OCI-LY3 (cell line): Measurements from ENCODE around the gene STK32B.
"Not testable (repeated sequence)": the region's sequence is repeated elsewhere in the genome, so short reads cannot be mapped to it uniquely, and the experiment has no call there.

Source experiments
- H2AFZ ChIP-seq: fragments of 200-600, 300-600 bp; shearing (Covaris generic); 2 replicates; pipeline ENCODE4 v1.6.0; 2014; ENCODE audit warnings: antibody characterized with exemption, low read depth, low read length
- H3K27ac ChIP-seq: fragments of 200-600, 300-600 bp; sonication (generic); 2 replicates; pipeline ENCODE4 v1.5.1; 2014; ENCODE audit warnings: mild to moderate bottlenecking, low read length, moderate library complexity, mixed read lengths
- H3K27me3 ChIP-seq: fragments of 200-600, 300-600 bp; sonication (generic); 2 replicates; pipeline ENCODE4 v1.6.1; 2014; ENCODE audit warnings: low read depth, low read length, mixed read lengths
- H3K36me3 ChIP-seq: fragments of 200-600, 300-600 bp; sonication (generic); replicated peaks from 2 replicates; pipeline ENCODE3; 2014; ENCODE audit warnings: low read depth, low read length, mixed read lengths
- H3K4me1 ChIP-seq: fragments of 300-600, 200-600 bp; sonication (generic); 2 replicates; pipeline ENCODE4 v1.6.1; 2014; ENCODE audit warnings: low read length, mixed read lengths
- H3K4me2 ChIP-seq: fragments of 200-600, 300-600 bp; sonication (generic); 2 replicates; pipeline ENCODE4 v1.6.1; 2014; ENCODE audit warnings: low read length, mixed read lengths
- H3K4me3 ChIP-seq: fragments of 300-600, 200-600 bp; sonication (generic); 2 replicates; pipeline ENCODE4 v1.5.1; 2014; ENCODE audit warnings: antibody characterized with exemption, mild to moderate bottlenecking, low read length, moderate library complexity
- H3K79me2 ChIP-seq: fragments of 300-600, 200-600 bp; shearing (Covaris generic); 2 replicates; pipeline ENCODE4 v1.6.1; 2014; ENCODE audit warnings: mild to moderate bottlenecking, low read length, mixed read lengths
- H3K9ac ChIP-seq: fragments of 300-600, 200-600 bp; shearing (Covaris generic); 2 replicates; pipeline ENCODE4 v1.6.0; 2014; ENCODE audit warnings: mild to moderate bottlenecking, low read length, moderate library complexity
- H3K9me3 ChIP-seq: fragments of 200-600, 300-600 bp; shearing (Covaris generic); 2 replicates; pipeline ENCODE4 v1.6.1; 2014; ENCODE audit warnings: low read length, mixed read lengths; ENCODE audit not compliant: insufficient read depth
- H4K20me1 ChIP-seq: fragments of 200-600, 300-600 bp; sonication (generic); 2 replicates; pipeline ENCODE4 v1.6.1; 2016; ENCODE audit warnings: low read length, mixed read lengths; ENCODE audit not compliant: insufficient read depth
- EZH2phosphoT487 ChIP-seq: fragments of 200-600 bp; shearing (Covaris generic); IDR thresholded peaks from 2 replicates; pipeline ENCODE4 v1.6.1; 2018; ENCODE audit warnings: antibody characterized with exemption, mixed run types, low read depth
- TF ChIP-seq, protein P1 (sequence below): fragments of 200-600, 300-600 bp; sonication (generic); IDR thresholded peaks from 2 replicates; pipeline ENCODE4 v1.5.1; 2014; ENCODE audit warnings: antibody characterized with exemption, low read length, low read depth

The STK32B gene

DNA sequence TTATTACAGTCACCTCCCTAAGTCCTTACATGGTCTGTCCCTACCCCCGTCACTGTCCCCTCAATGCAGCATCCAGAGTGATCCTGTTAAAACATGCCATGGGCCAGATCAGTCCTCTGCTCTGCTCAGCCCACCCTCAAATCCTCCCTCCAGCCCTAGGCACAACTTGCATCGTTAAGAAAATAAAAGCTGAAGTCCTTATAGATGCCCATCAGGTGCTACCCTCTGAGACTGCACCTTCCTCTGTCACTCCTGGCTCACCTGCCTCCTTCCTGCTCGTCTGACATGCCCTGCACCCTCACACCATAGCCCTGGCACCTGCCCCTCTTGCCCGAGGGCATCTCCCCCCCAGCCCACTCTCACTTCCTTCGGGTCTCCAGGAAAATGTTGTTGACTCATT is 4.1 kb downstream of the STK32B start:
- Histone ChIP-seq H4K20me1 (no peaks in the 10 kb centered on the region), H3K4me1 (no peaks in the 10 kb centered on the region), H3K4me2 (no peak overlapping the region), H3K9ac (no peak overlapping the region), H2AFZ (no peak overlapping the region), H3K27me3 (no peaks in the 10 kb centered on the region), H3K9me3 (no peaks in the 10 kb centered on the region), H3K36me3 (no peaks in the 10 kb centered on the region), H3K27ac (no peak overlapping the region), H3K4me3 (no peak overlapping the region), H3K79me2 (no peaks in the 10 kb centered on the region)
- TF ChIP-seq, protein P1, sequence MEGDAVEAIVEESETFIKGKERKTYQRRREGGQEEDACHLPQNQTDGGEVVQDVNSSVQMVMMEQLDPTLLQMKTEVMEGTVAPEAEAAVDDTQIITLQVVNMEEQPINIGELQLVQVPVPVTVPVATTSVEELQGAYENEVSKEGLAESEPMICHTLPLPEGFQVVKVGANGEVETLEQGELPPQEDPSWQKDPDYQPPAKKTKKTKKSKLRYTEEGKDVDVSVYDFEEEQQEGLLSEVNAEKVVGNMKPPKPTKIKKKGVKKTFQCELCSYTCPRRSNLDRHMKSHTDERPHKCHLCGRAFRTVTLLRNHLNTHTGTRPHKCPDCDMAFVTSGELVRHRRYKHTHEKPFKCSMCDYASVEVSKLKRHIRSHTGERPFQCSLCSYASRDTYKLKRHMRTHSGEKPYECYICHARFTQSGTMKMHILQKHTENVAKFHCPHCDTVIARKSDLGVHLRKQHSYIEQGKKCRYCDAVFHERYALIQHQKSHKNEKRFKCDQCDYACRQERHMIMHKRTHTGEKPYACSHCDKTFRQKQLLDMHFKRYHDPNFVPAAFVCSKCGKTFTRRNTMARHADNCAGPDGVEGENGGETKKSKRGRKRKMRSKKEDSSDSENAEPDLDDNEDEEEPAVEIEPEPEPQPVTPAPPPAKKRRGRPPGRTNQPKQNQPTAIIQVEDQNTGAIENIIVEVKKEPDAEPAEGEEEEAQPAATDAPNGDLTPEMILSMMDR = no peak
- no peak for TF ChIP-seq EZH2phosphoT487

DNA sequence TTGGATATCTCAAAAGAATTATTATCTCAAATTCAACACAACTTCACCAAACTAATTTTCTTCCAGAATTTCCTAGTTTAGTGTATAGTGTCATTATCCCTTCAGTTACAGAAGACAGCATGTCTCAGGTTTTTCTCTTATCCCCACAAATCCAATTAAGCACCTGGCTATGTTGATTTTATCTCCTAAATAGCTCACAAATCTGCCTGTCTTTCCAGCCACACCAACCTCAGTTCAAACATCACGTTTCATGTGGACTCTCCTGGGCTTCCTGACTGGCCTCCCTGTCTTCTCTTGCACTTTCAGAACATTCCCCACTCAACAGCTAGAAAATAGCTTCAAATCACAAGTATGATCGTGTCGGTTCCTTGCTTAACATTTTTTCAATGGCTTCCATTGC is 14.8 kb downstream of the STK32B start:
- no peaks in the 10 kb centered on the region for H3K36me3 ChIP-seq
- no peaks in the 10 kb centered on the region for H4K20me1 ChIP-seq
- no peaks in the 10 kb centered on the region; the same call in 1 of the 2 replicates for H3K27me3 ChIP-seq
- H2AFZ ChIP-seq = no peak overlapping the region
- no peak overlapping the region for H3K4me2 ChIP-seq
- H3K4me1 ChIP-seq = peaks cover 2% of the 10 kb centered on the region; the same call in 1 of the 2 replicates
- H3K27ac ChIP-seq = no peak overlapping the region
- H3K9me3 ChIP-seq = no peaks in the 10 kb centered on the region; the same call in 1 of the 2 replicates
- TF ChIP-seq, protein P1 = no peak
- TF ChIP-seq EZH2phosphoT487 = no peak
- no peak overlapping the region for H3K4me3 ChIP-seq
- H3K79me2 ChIP-seq = no peaks in the 10 kb centered on the region
- H3K9ac ChIP-seq = no peak overlapping the region

DNA sequence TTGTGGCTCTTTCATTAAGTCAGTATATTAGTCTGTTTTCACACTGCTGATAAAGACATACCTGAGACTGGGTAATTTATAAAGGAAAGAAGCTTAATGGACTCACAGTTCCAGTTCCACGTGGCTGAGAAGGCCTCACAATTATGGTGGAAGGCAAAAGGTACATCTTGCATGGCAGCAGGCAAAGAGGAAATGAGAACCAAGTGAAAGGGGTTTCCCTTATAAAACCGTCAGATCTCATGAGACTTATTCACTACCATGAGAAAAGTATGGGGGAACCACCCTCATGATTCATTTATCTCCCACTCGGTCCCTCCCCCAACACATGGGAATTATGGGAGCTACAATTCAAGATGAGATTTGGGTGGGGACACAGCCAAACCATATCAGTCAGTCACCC is 15.7 kb downstream of the STK32B start:
- H3K4me2 ChIP-seq, H3K4me1 ChIP-seq, H2AFZ ChIP-seq, H3K27ac ChIP-seq, H3K27me3 ChIP-seq, H3K9ac ChIP-seq, H3K9me3 ChIP-seq, H3K4me3 ChIP-seq, H3K79me2 ChIP-seq, H4K20me1 ChIP-seq, H3K36me3 ChIP-seq: not testable (repeated sequence)

DNA sequence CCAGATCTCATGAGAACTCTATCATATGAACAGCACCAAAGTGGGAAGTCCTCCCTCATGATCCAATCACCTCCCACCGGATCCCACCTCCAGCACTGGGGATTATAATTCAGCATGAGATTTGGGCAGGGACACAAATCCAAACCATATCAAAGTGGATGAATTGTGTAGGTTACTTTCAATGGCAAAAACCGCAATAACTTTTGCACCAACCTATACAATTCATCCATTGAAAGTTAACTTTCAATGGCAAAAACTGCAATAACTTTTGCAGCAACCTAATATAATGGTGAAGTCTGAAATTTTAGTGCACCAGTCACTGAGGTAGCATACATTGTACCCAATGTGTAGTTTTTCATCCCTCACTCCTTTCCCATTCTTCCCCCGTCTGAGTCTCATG is 16.6 kb downstream of the STK32B start:
- Histone ChIP-seq H3K4me3 (no peak overlapping the region), H3K9me3 (no peaks in the 10 kb centered on the region; the same call in 1 of the 2 replicates), H3K36me3 (no peaks in the 10 kb centered on the region), H3K27ac (no peak overlapping the region), H2AFZ (no peak overlapping the region), H3K4me1 (peaks cover 2% of the 10 kb centered on the region; the same call in 1 of the 2 replicates), H3K27me3 (peaks cover 3% of the 10 kb centered on the region; the same call in 1 of the 2 replicates), H3K4me2 (no peak overlapping the region), H3K9ac (no peak overlapping the region), H4K20me1 (no peaks in the 10 kb centered on the region), H3K79me2 (no peaks in the 10 kb centered on the region)
- TF ChIP-seq EZH2phosphoT487 = no peak
- TF ChIP-seq, protein P1 = no peak

DNA sequence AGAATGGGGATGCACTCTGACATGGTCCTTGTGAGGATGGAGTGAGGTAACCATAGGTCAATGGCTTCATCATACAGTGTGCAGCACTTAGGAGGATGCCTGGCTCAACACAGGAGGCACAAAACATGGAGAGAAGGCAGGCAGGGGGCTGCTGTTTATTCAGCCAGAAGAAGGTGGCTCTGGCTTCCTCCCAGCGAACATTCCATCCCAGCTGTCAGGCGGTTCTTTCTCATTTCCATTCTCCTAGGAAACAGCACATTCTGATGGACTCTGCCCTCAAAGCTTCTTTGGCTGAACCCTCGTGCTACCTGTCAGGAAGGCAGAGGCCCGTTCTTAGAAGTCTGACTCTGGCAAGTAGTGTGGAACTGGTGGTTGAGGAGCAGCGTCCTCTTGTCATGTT is 18.6 kb downstream of the STK32B start:
- H3K9me3 ChIP-seq = no peaks in the 10 kb centered on the region; the same call in 1 of the 2 replicates
- H3K9ac ChIP-seq = no peak overlapping the region
- TF ChIP-seq EZH2phosphoT487 = no peak
- TF ChIP-seq, protein P1 = no peak
- H3K27me3 ChIP-seq = peaks cover 3% of the 10 kb centered on the region; the same call in 1 of the 2 replicates
- peaks cover 2% of the 10 kb centered on the region; the same call in 1 of the 2 replicates for H3K4me1 ChIP-seq
- H3K36me3 ChIP-seq = no peaks in the 10 kb centered on the region
- H2AFZ ChIP-seq = no peak overlapping the region
- no peak overlapping the region for H3K4me3 ChIP-seq
- H4K20me1 ChIP-seq = no peaks in the 10 kb centered on the region
- H3K79me2 ChIP-seq = no peaks in the 10 kb centered on the region
- H3K27ac ChIP-seq = no peak overlapping the region
- no peak overlapping the region for H3K4me2 ChIP-seq
